H1 (cell line): ENCODE results near the gene CKM. TPM values are rescaled to one million over a fixed set of nuclear protein-coding genes. Genes with fewer than 3 reads are reported as not detected.

Experiments used
- ASH2L ChIP-seq: fragments of 200-600, 300-600 bp; sonication (generic); IDR thresholded peaks from one replicate; pipeline ENCODE4 v1.7.1; 2017; ENCODE audit warnings: low read length
- CHD1 ChIP-seq: IDR thresholded peaks from 2 replicates; pipeline ENCODE4 v1.6.1; 2012; ENCODE audit warnings: low read depth, low read length, improper control_type of control experiment
- CHD2 ChIP-seq: IDR thresholded peaks from 2 replicates; pipeline ENCODE4 v1.6.1; 2012; ENCODE audit warnings: low read length, improper control_type of control experiment
- CREB1 ChIP-seq: IDR thresholded peaks from 2 replicates; pipeline ENCODE4 v1.6.1; 2012; ENCODE audit warnings: inconsistent platforms
- GTF2F1 ChIP-seq: IDR thresholded peaks from 2 replicates; pipeline ENCODE4 v1.6.1; 2012; ENCODE audit warnings: low read depth, low read length, improper control_type of control experiment, borderline replicate concordance
- KDM4A ChIP-seq: IDR thresholded peaks from one replicate; pipeline ENCODE4 v1.7.1; 2012; ENCODE audit warnings: low read depth, mild to moderate bottlenecking, moderate library complexity, low read length, inconsistent platforms; ENCODE audit not compliant: severe bottlenecking
- NRF1 ChIP-seq: IDR thresholded peaks from 2 replicates; pipeline ENCODE4 v1.6.1; 2011; ENCODE audit warnings: mild to moderate bottlenecking, low read depth, low read length, improper control_type of control experiment
- TAF1 ChIP-seq: IDR thresholded peaks from 2 replicates; pipeline ENCODE4 v1.6.1; 2011; ENCODE audit warnings: mild to moderate bottlenecking, low read depth, low read length
- polyA plus RNA-seq, 7 experiments: library from polyadenylated mRNA; depleted of rRNA in 3 of 7; stranded (reverse) in 5 of 7; unstranded in 2 of 7; fragments of >200 nt in 5 of 7; fragments of 200-250 nt in 2 of 7; gene quantifications; 1 replicate in 5 of 7; 2 replicates in 1 of 7; 4 replicates in 1 of 7; pipeline versions ENCODE4 v1.2.1 to v1.2.3, GENCODE V29; 2011 to 2013; ENCODE audit warnings: missing spikeins in 2 of 7, mixed read lengths in 2 of 7
- total RNA-seq: library from RNA; stranded (reverse); fragmentation: NEBNext Ultra II Directional; extraction: Animal tissue kit (Norgen Biotek cat#: 25700); gene quantifications from 2 replicates; pipeline ENCODE4 v1.2.1, GENCODE V29; 2021

The CKM gene
- total and polyA plus RNA-seq, 2 of the 8 experiments (the other 6 are each of a cell fraction or from before 2014, with no cell fraction given): 0.08 TPM; not detected in 1

GRCh38 chr19:45363861-45364459 lies 41.3 kb upstream of the CKM start (continued):
- TF ChIP-seq ASH2L (no peak), KDM4A (no peak), TAF1 (no peak), CHD1 (no peak), CHD2 (no peak), CREB1 (no peak), GTF2F1 (no peak), NRF1 (no peak)
